HEK293 (cell line): ENCODE measurements around the gene AJUBA.

Experiments
- CTCF ChIA-PET: fragments of 350-600 bp; formaldehyde crosslinking; extraction: SDS; loops from one replicate; lab custom pipeline; 2021; ENCODE audit warnings: antibody characterized with exemption; lab: Yijun Ruan, JAX
- POLR2A ChIA-PET: fragments of 300-600 bp; formaldehyde crosslinking; extraction: SDS; loops from one replicate; lab custom pipeline; 2020; ENCODE audit warnings: antibody characterized with exemption, inconsistent platforms; lab: Yijun Ruan, JAX
- H3K27ac ChIP-seq: fragments of 200-500 bp; sonication (Bioruptor generic); 2 replicates; pipeline ENCODE4 v1.5.1; 2014; ENCODE audit warnings: low read depth, low read length, control low read depth, inconsistent platforms; ENCODE audit errors: extremely low read depth
- H3K36me3 ChIP-seq, 2 experiments: fragments of 200-500 bp in 1 of 2; sonication (Bioruptor generic) in 1 of 2; 1 replicate in 1 of 2; 2 replicates in 1 of 2; pipeline ENCODE4 v1.5.1; 2014 to 2017; ENCODE audit warnings: inconsistent platforms in 2 of 2, low read length in 2 of 2; ENCODE audit not compliant: control insufficient read depth in 2 of 2, insufficient read depth in 1 of 2
- H3K4me1 ChIP-seq: fragments of 200-500 bp; sonication (Bioruptor generic); 2 replicates; pipeline ENCODE4 v1.5.1; 2014; ENCODE audit warnings: mild to moderate bottlenecking, low read length, inconsistent platforms; ENCODE audit not compliant: control insufficient read depth, insufficient read depth
- H3K4me3 ChIP-seq: 2 replicates; pipeline ENCODE4 v1.5.1; 2011; ENCODE audit warnings: low read depth, mild to moderate bottlenecking, control low read depth, low read length, moderate library complexity
- H3K9me3 ChIP-seq: fragments of 200-500 bp; sonication (Bioruptor generic); 2 replicates; pipeline ENCODE4 v1.5.1; 2014; ENCODE audit warnings: low read depth, low read length, inconsistent platforms; ENCODE audit not compliant: control insufficient read depth, insufficient read depth
- HOXA7 ChIP-seq: sonication (generic); formaldehyde crosslinking; IDR thresholded peaks from 2 replicates; pipeline ENCODE4 v1.8.1; 2022; ENCODE audit warnings: missing genetic modification reagents, borderline replicate concordance
- KLF1 ChIP-seq: fragments of 450-650 bp; formaldehyde crosslinking; IDR thresholded peaks from 2 replicates; pipeline ENCODE4 v1.5.1; 2016; ENCODE audit warnings: missing biosample characterization, missing genetic modification characterization
- KLF7 ChIP-seq: fragments of 450-650 bp; formaldehyde crosslinking; IDR thresholded peaks from 2 replicates; pipeline ENCODE4 v1.5.1; 2016; ENCODE audit warnings: missing biosample characterization, missing genetic modification characterization, borderline replicate concordance
- OSR2 ChIP-seq: fragments of 450-650 bp; formaldehyde crosslinking; IDR thresholded peaks from 2 replicates; pipeline ENCODE4 v1.5.1; 2016; ENCODE audit warnings: missing biosample characterization, missing genetic modification characterization
- SCRT2 ChIP-seq: fragments of 450-650 bp; formaldehyde crosslinking; IDR thresholded peaks from 2 replicates; pipeline ENCODE4 v1.5.1; 2016; ENCODE audit warnings: missing biosample characterization, missing genetic modification characterization
- TCF7L2 ChIP-seq: IDR thresholded peaks from 2 replicates; pipeline ENCODE4 v1.6.1; 2011; ENCODE audit warnings: low read depth, mild to moderate bottlenecking, inconsistent platforms, low read length, moderate library complexity, borderline replicate concordance
- ZBTB48 ChIP-seq: fragments of 450-650 bp; formaldehyde crosslinking; IDR thresholded peaks from 2 replicates; pipeline ENCODE4 v1.5.1; 2016; ENCODE audit warnings: missing biosample characterization, missing genetic modification characterization
- ZBTB7A ChIP-seq: fragments of 450-650 bp; formaldehyde crosslinking; IDR thresholded peaks from 2 replicates; pipeline ENCODE4 v1.5.1; 2016; ENCODE audit warnings: low read depth, missing biosample characterization, missing genetic modification characterization
- ZFP3 ChIP-seq: fragments of 450-650 bp; formaldehyde crosslinking; IDR thresholded peaks from 2 replicates; pipeline ENCODE4 v1.5.1; 2016; ENCODE audit warnings: low read depth, missing biosample characterization, missing genetic modification characterization
- ZFP69B ChIP-seq: fragments of 450-650 bp; formaldehyde crosslinking; IDR thresholded peaks from 2 replicates; pipeline ENCODE4 v1.5.1; 2016; ENCODE audit warnings: missing biosample characterization, missing genetic modification characterization
- ZNF133 ChIP-seq: fragments of 450-650 bp; formaldehyde crosslinking; IDR thresholded peaks from 2 replicates; pipeline ENCODE4 v1.5.1; 2016; ENCODE audit warnings: missing biosample characterization, missing genetic modification characterization
- ZNF221 ChIP-seq: fragments of 450-650 bp; formaldehyde crosslinking; IDR thresholded peaks from 2 replicates; pipeline ENCODE4 v1.5.1; 2017; ENCODE audit warnings: missing biosample characterization, missing genetic modification characterization, borderline replicate concordance
- ZNF248 ChIP-seq: fragments of 450-650 bp; formaldehyde crosslinking; IDR thresholded peaks from 2 replicates; pipeline ENCODE4 v1.5.1; 2017; ENCODE audit warnings: missing biosample characterization, missing genetic modification characterization
- ZNF341 ChIP-seq: fragments of 450-650 bp; formaldehyde crosslinking; IDR thresholded peaks from 2 replicates; pipeline ENCODE4; 2016; ENCODE audit warnings: low read depth, missing biosample characterization, missing genetic modification characterization
- ZNF350 ChIP-seq: fragments of 450-650 bp; formaldehyde crosslinking; IDR thresholded peaks from 2 replicates; pipeline ENCODE4 v1.5.0; 2017; ENCODE audit warnings: missing biosample characterization, mild to moderate bottlenecking, missing genetic modification characterization
- ZNF473 ChIP-seq: fragments of 450-650 bp; formaldehyde crosslinking; IDR thresholded peaks from 2 replicates; pipeline ENCODE4 v1.5.1; 2017; ENCODE audit warnings: missing biosample characterization, missing genetic modification characterization
- ZNF558 ChIP-seq: fragments of 450-650 bp; formaldehyde crosslinking; IDR thresholded peaks from 2 replicates; pipeline ENCODE4 v1.5.1; 2016; ENCODE audit warnings: missing biosample characterization, missing genetic modification characterization
- ZNF571 ChIP-seq: fragments of 450-650 bp; formaldehyde crosslinking; IDR thresholded peaks from 2 replicates; pipeline ENCODE4 v1.5.0; 2017; ENCODE audit warnings: missing biosample characterization, missing genetic modification characterization
- ZNF623 ChIP-seq: fragments of 450-650 bp; formaldehyde crosslinking; IDR thresholded peaks from 2 replicates; pipeline ENCODE4 v1.5.1; 2016; ENCODE audit warnings: missing biosample characterization, missing genetic modification characterization
- ZNF654 ChIP-seq: fragments of 450-650 bp; formaldehyde crosslinking; IDR thresholded peaks from 2 replicates; pipeline ENCODE4 v1.5.1; 2016; ENCODE audit warnings: low read depth, missing biosample characterization, missing genetic modification characterization
- ZNF830 ChIP-seq: fragments of 450-650 bp; IDR thresholded peaks from 2 replicates; pipeline ENCODE4 v1.5.0; 2018; ENCODE audit warnings: missing biosample characterization, missing genetic modification characterization, low read depth, mild to moderate bottlenecking, moderate library complexity
- TF ChIP-seq, protein P1 (sequence below): fragments of 450-650 bp; formaldehyde crosslinking; IDR thresholded peaks from 2 replicates; pipeline ENCODE4 v1.5.1; 2016; ENCODE audit warnings: missing biosample characterization, missing genetic modification characterization
- TF ChIP-seq, protein P2 (sequence below): fragments of 450-650 bp; formaldehyde crosslinking; IDR thresholded peaks from 2 replicates; pipeline ENCODE4 v1.5.1; 2016; ENCODE audit warnings: missing biosample characterization, missing genetic modification characterization
- TF ChIP-seq, protein P3 (sequence below): fragments of 450-650 bp; formaldehyde crosslinking; IDR thresholded peaks from 2 replicates; pipeline ENCODE4 v1.5.1; 2016; ENCODE audit warnings: missing biosample characterization, missing genetic modification characterization, low read depth

Gene AJUBA

DNA sequence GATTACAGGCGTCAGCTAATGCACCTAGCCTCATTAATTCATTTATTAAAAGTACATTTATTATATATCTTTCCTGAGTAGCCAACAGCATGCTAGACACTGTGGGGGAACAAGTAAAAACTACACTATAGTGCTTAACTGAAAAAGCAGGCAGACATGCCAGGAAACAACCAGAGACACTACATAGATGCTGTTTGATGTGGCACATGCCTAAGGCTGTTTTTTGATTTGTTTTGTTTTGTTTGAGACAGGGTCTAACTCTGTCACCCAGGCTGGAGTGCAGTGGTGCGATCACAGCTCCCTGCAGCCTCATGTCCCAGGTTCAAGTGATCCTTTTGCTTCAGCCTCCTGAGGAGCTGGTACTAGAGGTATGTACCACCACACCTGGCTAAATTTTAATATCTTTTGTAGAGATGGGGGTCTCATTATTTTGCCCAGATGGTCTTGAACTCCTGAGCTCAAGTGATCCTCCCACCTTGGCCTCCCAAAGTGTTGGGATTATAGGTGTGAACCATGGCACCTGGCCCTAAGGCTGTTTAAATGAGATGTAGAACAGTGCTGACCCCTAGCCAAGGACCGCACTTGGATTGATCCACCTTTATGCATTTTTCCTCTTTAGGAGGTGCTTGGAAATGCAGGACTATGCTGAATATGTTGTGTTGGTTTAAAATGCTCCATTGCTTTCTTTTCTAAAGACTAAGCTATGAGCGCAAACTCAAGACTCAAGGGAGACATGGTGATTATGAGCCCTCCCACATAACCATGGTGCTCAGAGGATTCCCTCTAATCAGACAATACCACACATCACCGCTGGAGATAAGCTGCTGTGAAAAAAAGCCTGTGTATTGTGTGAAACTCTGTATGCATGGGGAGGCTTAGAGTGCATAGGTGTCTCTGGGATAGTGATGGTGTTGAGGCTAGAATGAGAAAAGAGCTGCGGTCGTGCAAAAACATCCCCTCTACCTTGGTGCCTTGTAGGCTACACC, 38.1 kb upstream of the AJUBA start:
- Histone ChIP-seq H3K27ac (no peak overlapping the region), H3K4me1 (peaks cover 11% of the 10 kb centered on the region)
- ChIA-PET CTCF (interaction anchor here (0.6 to 1.6 kb wide), 4 partner anchors 26 to 162 kb away, joined by 3 to 7 read pairs (median 4); no protein-coding TSS in a partner anchor), POLR2A (interaction anchor here (1.1 kb wide), 1 partner anchor 11 kb away, joined by 4 read pairs; no protein-coding TSS in a partner anchor)
- no peak for TF ChIP-seq ZFP3 (tag by site-specific recombination)
- TF ChIP-seq, protein P1, sequence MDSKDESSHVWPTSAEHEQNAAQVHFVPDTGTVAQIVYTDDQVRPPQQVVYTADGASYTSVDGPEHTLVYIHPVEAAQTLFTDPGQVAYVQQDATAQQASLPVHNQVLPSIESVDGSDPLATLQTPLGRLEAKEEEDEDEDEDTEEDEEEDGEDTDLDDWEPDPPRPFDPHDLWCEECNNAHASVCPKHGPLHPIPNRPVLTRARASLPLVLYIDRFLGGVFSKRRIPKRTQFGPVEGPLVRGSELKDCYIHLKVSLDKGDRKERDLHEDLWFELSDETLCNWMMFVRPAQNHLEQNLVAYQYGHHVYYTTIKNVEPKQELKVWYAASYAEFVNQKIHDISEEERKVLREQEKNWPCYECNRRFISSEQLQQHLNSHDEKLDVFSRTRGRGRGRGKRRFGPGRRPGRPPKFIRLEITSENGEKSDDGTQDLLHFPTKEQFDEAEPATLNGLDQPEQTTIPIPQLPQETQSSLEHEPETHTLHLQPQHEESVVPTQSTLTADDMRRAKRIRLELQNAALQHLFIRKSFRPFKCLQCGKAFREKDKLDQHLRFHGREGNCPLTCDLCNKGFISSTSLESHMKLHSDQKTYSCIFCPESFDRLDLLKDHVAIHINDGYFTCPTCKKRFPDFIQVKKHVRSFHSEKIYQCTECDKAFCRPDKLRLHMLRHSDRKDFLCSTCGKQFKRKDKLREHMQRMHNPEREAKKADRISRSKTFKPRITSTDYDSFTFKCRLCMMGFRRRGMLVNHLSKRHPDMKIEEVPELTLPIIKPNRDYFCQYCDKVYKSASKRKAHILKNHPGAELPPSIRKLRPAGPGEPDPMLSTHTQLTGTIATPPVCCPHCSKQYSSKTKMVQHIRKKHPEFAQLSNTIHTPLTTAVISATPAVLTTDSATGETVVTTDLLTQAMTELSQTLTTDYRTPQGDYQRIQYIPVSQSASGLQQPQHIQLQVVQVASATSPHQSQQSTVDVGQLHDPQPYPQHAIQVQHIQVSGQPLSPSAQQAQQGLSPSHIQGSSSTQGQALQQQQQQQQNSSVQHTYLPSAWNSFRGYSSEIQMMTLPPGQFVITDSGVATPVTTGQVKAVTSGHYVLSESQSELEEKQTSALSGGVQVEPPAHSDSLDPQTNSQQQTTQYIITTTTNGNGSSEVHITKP (tag by site-specific recombination) = peak; percentile 88
- TF ChIP-seq, all 188 proteins: peak for 1
- Histone ChIP-seq H3K4me3 (no peak overlapping the region), H3K36me3 (peaks cover 0 to 12% of the 10 kb centered on the region in 2 experiments; a peak in 2 of 3 replicates), H3K9me3 (no peaks in the 10 kb centered on the region)

DNA sequence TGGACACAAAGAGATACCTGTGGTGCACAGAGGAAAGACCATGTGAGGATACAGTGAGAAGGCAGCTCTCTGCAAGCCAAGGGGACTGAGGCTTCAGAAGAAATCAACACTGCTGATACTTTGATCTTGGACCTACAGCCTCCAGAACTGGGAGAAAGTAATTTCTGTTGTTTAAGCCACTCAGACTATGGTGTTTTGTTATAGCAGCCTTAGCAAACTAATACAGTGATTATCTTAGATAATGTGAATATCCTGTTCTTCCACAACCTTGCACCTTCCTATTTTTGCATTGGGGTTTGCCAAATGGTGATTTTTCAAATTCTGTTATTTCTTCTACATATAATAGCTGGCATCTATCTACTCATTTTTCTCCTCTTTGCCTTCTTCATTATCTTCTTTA, 35.8 kb upstream of the AJUBA start:
- no peaks in the 10 kb centered on the region for H3K9me3 ChIP-seq
- no peak overlapping the region for H3K27ac ChIP-seq
- H3K36me3 ChIP-seq = no peaks in the 10 kb centered on the region
- CTCF ChIA-PET = interaction anchor here (0.5 to 1.4 kb wide), 6 partner anchors 11 to 87 kb away, joined by 3 to 5 read pairs (median 3); no protein-coding TSS in a partner anchor
- TF ChIP-seq ZFP69B (tag by site-specific recombination) (no peak), ZNF350 (tag by site-specific recombination) (no peak), KLF1 (tag by site-specific recombination) (no peak), OSR2 (no peak)
- TF ChIP-seq, all 188 proteins: peak for 0
- POLR2A ChIA-PET = no interaction called here
- Histone ChIP-seq H3K4me1 (peaks cover 6% of the 10 kb centered on the region), H3K4me3 (no peak overlapping the region)

DNA sequence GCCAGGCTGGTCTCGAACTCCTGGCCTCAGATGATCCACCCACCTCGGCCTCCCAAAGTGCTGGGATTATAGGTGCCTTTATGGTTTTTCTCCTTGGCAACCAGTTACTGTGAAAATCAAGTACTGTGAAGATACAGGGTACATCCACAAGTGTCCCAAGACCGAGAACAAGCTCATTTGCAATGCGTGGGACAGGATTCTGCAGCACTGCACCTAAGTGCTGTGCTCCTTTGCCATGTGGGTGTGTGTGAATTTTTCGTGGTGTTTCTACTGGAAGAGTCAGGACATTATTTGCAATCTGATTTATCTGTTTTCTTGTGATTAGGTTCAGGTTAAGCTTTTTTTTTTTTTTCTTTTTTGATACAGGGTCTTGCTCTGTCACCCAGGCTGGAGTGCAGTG, 34.7 kb upstream of the AJUBA start:
- Histone ChIP-seq H3K27ac (no peak overlapping the region), H3K4me1 (no peaks in the 10 kb centered on the region; the same call in 1 of the 2 replicates), H3K4me3 (no peak overlapping the region), H3K36me3 (no peaks in the 10 kb centered on the region), H3K9me3 (no peaks in the 10 kb centered on the region)
- TF ChIP-seq ZNF571 (no peak), SCRT2 (tag by site-specific recombination) (no peak), ZBTB48 (tag by site-specific recombination) (no peak), ZNF830 (tag by site-specific recombination) (no peak), ZNF133 (tag by site-specific recombination) (no peak), KLF7 (tag by site-specific recombination) (no peak), ZNF221 (tag by site-specific recombination) (no peak), ZNF654 (tag by site-specific recombination) (no peak), ZNF558 (tag by site-specific recombination) (no peak), HOXA7 (CRISPR knock-in tag) (no peak), TCF7L2 (no peak), ZNF341 (tag by site-specific recombination) (no peak), ZNF473 (tag by site-specific recombination) (no peak), ZBTB7A (no peak), ZNF248 (tag by site-specific recombination) (no peak), KLF1 (tag by site-specific recombination) (no peak), ZNF623 (no peak)
- TF ChIP-seq, protein P2, sequence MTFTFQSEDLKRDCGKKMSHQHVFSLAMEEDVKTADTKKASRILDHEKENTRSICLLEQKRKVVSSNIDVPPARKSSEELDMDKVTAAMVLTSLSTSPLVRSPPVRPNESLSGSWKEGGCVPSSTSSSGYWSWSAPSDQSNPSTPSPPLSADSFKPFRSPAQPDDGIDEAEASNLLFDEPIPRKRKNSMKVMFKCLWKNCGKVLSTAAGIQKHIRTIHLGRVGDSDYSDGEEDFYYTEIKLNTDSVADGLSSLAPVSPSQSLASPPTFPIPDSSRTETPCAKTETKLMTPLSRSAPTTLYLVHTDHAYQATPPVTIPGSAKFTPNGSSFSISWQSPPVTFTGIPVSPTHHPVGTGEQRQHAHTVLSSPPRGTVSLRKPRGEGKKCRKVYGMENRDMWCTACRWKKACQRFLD (tag by site-specific recombination) = no peak
- TF ChIP-seq, protein P3, sequence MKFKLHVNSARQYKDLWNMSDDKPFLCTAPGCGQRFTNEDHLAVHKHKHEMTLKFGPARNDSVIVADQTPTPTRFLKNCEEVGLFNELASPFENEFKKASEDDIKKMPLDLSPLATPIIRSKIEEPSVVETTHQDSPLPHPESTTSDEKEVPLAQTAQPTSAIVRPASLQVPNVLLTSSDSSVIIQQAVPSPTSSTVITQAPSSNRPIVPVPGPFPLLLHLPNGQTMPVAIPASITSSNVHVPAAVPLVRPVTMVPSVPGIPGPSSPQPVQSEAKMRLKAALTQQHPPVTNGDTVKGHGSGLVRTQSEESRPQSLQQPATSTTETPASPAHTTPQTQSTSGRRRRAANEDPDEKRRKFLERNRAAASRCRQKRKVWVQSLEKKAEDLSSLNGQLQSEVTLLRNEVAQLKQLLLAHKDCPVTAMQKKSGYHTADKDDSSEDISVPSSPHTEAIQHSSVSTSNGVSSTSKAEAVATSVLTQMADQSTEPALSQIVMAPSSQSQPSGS = no peak
- ChIA-PET POLR2A (interaction anchor here (0.6 to 1.8 kb wide), 3 partner anchors 10 to 207 kb away, joined by 3 to 11 read pairs (median 5); partner anchors contain the start of genes ACIN1 and C14orf119), CTCF (interaction anchor here (0.6 to 1.8 kb wide), 4 partner anchors 22 to 117 kb away, joined by 3 to 6 read pairs (median 3); no protein-coding TSS in a partner anchor)
